Keratinocyte (primary cell): ENCODE results near the gene AMACR. TPM values are rescaled to one million over a fixed set of nuclear protein-coding genes. Genes with fewer than 3 reads are reported as not detected.
A peak's percentile ranks its signal among the peaks of the same experiment; 100 is the strongest.

Experiments used
- DNase-seq: peaks from one replicate; pipeline ENCODE4 v3.0.0-alpha.2; 2011; ENCODE audit warnings: low read depth, missing footprints, low spot score
- FAIRE-seq: peaks from 2 replicates; lab custom pipeline; 2011; peaks lifted over from hg19 to GRCh38; lab: Jason Lieb, UNC
- H2AFZ ChIP-seq: 2 replicates; pipeline ENCODE4 v1.6.0; 2012; ENCODE audit warnings: low read length, control low read depth, inconsistent platforms; ENCODE audit not compliant: control insufficient read depth
- H3K27ac ChIP-seq: 2 replicates; pipeline ENCODE4 v1.5.1; 2011; ENCODE audit warnings: low read length; ENCODE audit not compliant: control insufficient read depth, insufficient read depth
- H3K27me3 ChIP-seq: 3 replicates; pipeline ENCODE4 v1.6.0; 2011; ENCODE audit warnings: low read length; ENCODE audit not compliant: control insufficient read depth, insufficient read depth; ENCODE audit errors: extremely low read depth
- H3K36me3 ChIP-seq, 2 experiments: 2 replicates in 1 of 2; 3 replicates in 1 of 2; pipeline ENCODE4 v1.5.1; 2011; ENCODE audit warnings: low read length in 2 of 2, mild to moderate bottlenecking in 1 of 2; ENCODE audit not compliant: control insufficient read depth in 2 of 2, insufficient read depth in 2 of 2; ENCODE audit errors: extremely low read depth in 1 of 2
- H3K4me1 ChIP-seq: 3 replicates; pipeline ENCODE4 v1.5.1; 2011; ENCODE audit warnings: low read length; ENCODE audit not compliant: control insufficient read depth, insufficient read depth; ENCODE audit errors: extremely low read depth
- H3K4me2 ChIP-seq: 3 replicates; pipeline ENCODE4 v1.6.0; 2011; ENCODE audit warnings: low read depth, low read length; ENCODE audit not compliant: control insufficient read depth, insufficient read depth; ENCODE audit errors: extremely low read depth
- H3K4me3 ChIP-seq, 3 experiments: fragments of 200-600 bp in 1 of 3; sonication (generic) in 1 of 3; 2 replicates in 2 of 3; 3 replicates in 1 of 3; pipeline ENCODE4 v1.5.1; 2011 to 2016; ENCODE audit warnings: low read length in 3 of 3, mild to moderate bottlenecking in 3 of 3, control low read depth in 2 of 3, inconsistent platforms in 1 of 3, low read depth in 1 of 3, mixed read lengths in 1 of 3, mixed run types in 1 of 3, moderate library complexity in 1 of 3; ENCODE audit not compliant: control insufficient read depth in 2 of 3, insufficient read depth in 2 of 3; ENCODE audit errors: extremely low read depth in 1 of 3
- H3K79me2 ChIP-seq: 2 replicates; pipeline ENCODE4 v1.6.0; 2012; ENCODE audit warnings: low read length; ENCODE audit not compliant: control insufficient read depth, insufficient read depth
- H3K9ac ChIP-seq: 3 replicates; pipeline ENCODE4 v1.6.0; 2011; ENCODE audit warnings: low read length; ENCODE audit not compliant: control insufficient read depth, insufficient read depth; ENCODE audit errors: extremely low read depth
- H3K9me1 ChIP-seq: 3 replicates; pipeline ENCODE4 v1.6.0; 2011; ENCODE audit warnings: low read length; ENCODE audit not compliant: control insufficient read depth, insufficient read depth; ENCODE audit errors: extremely low read depth
- H3K9me3 ChIP-seq: 2 replicates; pipeline ENCODE4 v1.5.1; 2012; ENCODE audit warnings: low read depth, low read length; ENCODE audit not compliant: control insufficient read depth
- H4K20me1 ChIP-seq: 3 replicates; pipeline ENCODE4 v1.6.0; 2011; ENCODE audit warnings: low read length; ENCODE audit not compliant: control insufficient read depth, insufficient read depth; ENCODE audit errors: extremely low read depth
- CTCF ChIP-seq, 3 experiments: IDR thresholded peaks in 1 of 3; conservative IDR thresholded peaks in 1 of 3; optimal IDR thresholded peaks in 1 of 3; 2 replicates in 2 of 3; 3 replicates in 1 of 3; pipeline versions ENCODE3 to v1.5.1; 2011; ENCODE audit warnings: low read length in 3 of 3, mild to moderate bottlenecking in 3 of 3, moderate library complexity in 2 of 3, control low read depth in 1 of 3, inconsistent platforms in 1 of 3; ENCODE audit not compliant: insufficient read depth in 2 of 3; ENCODE audit errors: extremely low read depth in 1 of 3
- EZH2 ChIP-seq: IDR thresholded peaks from one replicate; pipeline ENCODE4 v1.6.1; 2012; ENCODE audit warnings: inconsistent platforms, mild to moderate bottlenecking, low read length, moderate library complexity
- dilution Hi-C: fragments of 300-500 bp; cut with MboI; formaldehyde crosslinking; loops from one replicate; pipeline ENCODE4 v1.7.0; 2020; ENCODE audit warnings: low sequenced_read_pairs; ENCODE audit not compliant: extremely low pct_ligation_motif_present
- polyA plus RNA-seq, 5 experiments: library from polyadenylated mRNA; depleted of rRNA in 3 of 5; stranded (reverse) in 3 of 5; stranded (forward) in 1 of 5; unstranded in 1 of 5; fragments of >200 nt; gene quantifications; 1 replicate in 1 of 5; 2 replicates in 3 of 5; 3 replicates in 1 of 5; pipeline versions ENCODE4 v1.2.1 to v1.2.3, GENCODE V29; 2011 to 2012; ENCODE audit warnings: missing spikeins in 2 of 5, low read depth in 1 of 5, low replicate concordance in 1 of 5

AMACR gene
- polyA plus RNA-seq, 1 donor (not counting 4 experiments of a cell fraction or from before 2014, with no cell fraction given), result 20.3 TPM

- peak overlapping the region; percentile 93 for H2AFZ ChIP-seq
- peak overlapping the region; percentile 89 for H3K27ac ChIP-seq
- H3K9me3 ChIP-seq, result no peaks in the 10 kb centered on the region
- H3K36me3 ChIP-seq, result peaks cover 5 to 11% of the 10 kb centered on the region in 2 experiments
- no peaks in the 10 kb centered on the region for H3K9me1 ChIP-seq
- H3K9ac ChIP-seq, result peak overlapping the region; percentile 89
- dilution Hi-C loops, result no loop called here
- H3K4me1 ChIP-seq, result peaks cover 26% of the 10 kb centered on the region
- H4K20me1 ChIP-seq, result no peaks in the 10 kb centered on the region
- H3K27me3 ChIP-seq, result no peaks in the 10 kb centered on the region
- no peak for TF ChIP-seq CTCF (optimal IDR thresholded peaks at IDR 0.05 in 1 of 3, IDR thresholded peaks at IDR 0.05 in 1 of 3, conservative IDR thresholded peaks at IDR 0.05 in 1 of 3; ENCODE audit: extremely low read depth in 1 of 3, insufficient read depth in 2 of 3, low read length in 3 of 3)
- TF ChIP-seq EZH2, result no peak
- peak overlapping the region; percentile 93 for H3K4me2 ChIP-seq
- DNase-seq (no peak), FAIRE-seq (no peak)
- peaks cover 2% of the 10 kb centered on the region for H3K79me2 ChIP-seq
- peak overlapping the region; percentile 52 to 98 (median 95) for H3K4me3 ChIP-seq
Observed at GRCh38 chr5:34007201-34007620, 639 bp downstream of the AMACR start.

GRCh38 chr5:34005681-34006080 lies 2.2 kb downstream of the AMACR start:
- Histone ChIP-seq H3K9me1 (no peaks in the 10 kb centered on the region), H3K9me3 (no peaks in the 10 kb centered on the region), H3K36me3 (peaks cover 5 to 11% of the 10 kb centered on the region in 2 experiments), H3K9ac (no peak overlapping the region), H3K27ac (no peak overlapping the region), H3K79me2 (peaks cover 2% of the 10 kb centered on the region), H3K27me3 (no peaks in the 10 kb centered on the region), H3K4me2 (no peak overlapping the region), H3K4me3 (no peak overlapping the region), H3K4me1 (peaks cover 26% of the 10 kb centered on the region), H4K20me1 (no peaks in the 10 kb centered on the region), H2AFZ (no peak overlapping the region)
- TF ChIP-seq CTCF (optimal IDR thresholded peaks at IDR 0.05 in 1 of 3, IDR thresholded peaks at IDR 0.05 in 1 of 3, conservative IDR thresholded peaks at IDR 0.05 in 1 of 3; ENCODE audit: extremely low read depth in 1 of 3, insufficient read depth in 2 of 3, low read length in 3 of 3) (no peak), EZH2 (no peak)
- no peak for DNase-seq
- FAIRE-seq, result no peak
- dilution Hi-C loops, result no loop called here
